ENCODE data around the gene PARP1.
"Not testable (repeated sequence)": the region's sequence is repeated elsewhere in the genome, so short reads cannot be mapped to it uniquely, and the experiment has no call there.

PARP1 gene

DNA sequence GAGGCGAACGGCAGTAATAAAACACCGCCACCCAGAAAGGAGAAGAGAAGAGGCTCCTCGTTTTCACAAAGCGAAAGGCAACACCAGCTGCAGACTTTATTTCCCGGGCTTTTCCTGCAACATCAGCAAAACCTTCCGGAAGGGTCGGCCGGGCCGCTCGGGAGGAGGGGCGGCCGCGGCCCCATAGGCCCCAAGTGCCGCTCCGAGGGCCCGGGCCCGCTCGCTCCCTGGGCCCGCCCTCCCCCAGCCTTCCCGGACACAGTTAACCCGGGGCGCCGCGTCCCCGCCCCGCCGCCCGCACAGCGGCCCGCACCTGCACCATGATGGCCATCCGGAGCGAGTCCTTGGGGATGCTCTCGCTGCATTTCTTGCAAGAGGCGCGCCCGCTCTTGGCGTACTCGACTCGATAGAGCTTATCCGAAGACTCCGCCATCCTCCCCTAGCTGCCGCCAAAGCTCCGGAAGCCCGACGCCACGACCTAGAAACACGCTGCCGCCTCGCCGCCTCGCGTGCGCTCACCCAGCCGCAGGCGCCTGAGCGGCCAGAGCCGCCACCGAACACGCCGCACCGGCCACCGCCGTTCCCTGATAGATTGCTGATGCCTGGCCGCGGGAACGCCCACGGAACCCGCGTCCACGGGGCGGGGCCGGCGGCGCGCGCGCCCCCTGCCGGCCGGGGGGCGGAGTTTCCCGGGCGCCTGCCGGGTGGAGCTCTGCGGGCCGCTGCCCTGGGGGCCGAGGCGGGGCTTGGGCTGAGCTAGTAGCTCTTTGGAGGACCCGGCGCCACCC is at the start of gene PARP1:
Gene PARP1, minus strand, starts transcription at position 597 of the 788 bp plus-strand sequence. Its CDS starts 164 bp downstream, at position 433.
- peak; percentile 40 for DNase-seq (ENCODE audit: low read depth, low spot score)
- peak within 1 kb of the TSS; percentile 49 for H3K27ac ChIP-seq

DNA sequence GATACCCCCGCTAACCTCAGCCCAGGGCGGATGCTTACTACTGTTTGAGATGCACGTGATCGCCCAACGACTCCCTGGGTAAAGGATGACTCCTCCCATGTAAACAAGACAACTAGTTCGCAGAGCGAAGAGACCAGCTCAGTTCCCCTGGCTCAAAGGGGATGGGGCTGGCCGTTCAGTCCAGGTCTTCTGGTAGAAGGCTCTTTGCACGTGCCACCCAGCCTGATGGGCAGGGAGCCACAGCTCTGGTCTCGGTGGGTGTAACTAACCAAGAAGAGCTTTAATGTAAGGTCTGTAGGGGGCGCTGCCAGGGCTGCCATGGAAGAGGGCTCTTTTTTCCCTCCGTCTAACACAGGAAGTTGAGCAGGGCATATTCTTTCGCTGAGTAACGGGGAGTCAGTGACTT is 49.4 kb upstream of the PARP1 start:
- H3K27ac ChIP-seq, result no peak overlapping the region

DNA sequence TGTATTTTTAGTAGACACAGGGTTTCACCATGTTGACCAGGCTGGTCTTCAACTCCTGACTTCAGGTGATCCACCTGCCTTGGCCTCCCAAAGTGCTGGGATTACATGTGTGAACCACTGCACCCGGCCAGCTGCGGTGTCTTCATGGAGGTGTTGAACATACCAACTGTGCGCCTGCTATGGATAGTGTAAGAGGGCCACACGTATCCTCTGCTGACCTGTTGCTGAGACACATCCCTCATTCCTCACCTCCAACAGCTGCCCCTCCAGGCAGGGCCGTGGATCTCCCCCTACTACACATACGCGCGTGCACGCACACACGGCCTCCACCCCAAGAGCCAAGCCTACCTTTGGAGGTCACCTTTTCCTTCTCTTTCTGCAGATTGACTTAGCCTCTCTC is 48.0 kb upstream of the PARP1 start:
- no peak overlapping the region for H3K27ac ChIP-seq
- DNase-seq (ENCODE audit: low read depth, low spot score), result no peak

More for the DNA sequence above, 49.4 kb upstream of the PARP1 start:
- DNase-seq (ENCODE audit: low read depth, low spot score), result no peak

DNA sequence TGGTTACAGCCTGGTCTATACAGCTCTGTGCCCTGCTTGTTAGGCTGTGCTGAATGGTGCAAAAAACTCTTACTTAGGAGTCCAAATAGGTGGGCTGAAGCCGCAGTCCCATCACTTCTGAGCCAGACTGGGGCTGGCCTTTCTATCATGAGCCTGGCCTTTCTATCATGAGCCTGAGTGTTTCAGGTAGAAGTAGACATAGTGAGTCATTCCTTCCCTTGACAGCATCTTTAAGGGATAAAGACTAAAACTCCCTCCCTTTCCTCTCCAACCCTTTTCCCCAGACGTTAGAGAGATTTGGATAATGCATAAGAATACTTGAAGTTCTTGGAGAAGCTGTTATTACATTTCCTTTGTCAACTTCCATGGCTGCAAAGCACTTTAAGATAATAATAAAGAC is 46.5 kb upstream of the PARP1 start:
- DNase-seq (ENCODE audit: low read depth, low spot score), result no peak
- no peak overlapping the region for H3K27ac ChIP-seq

DNA sequence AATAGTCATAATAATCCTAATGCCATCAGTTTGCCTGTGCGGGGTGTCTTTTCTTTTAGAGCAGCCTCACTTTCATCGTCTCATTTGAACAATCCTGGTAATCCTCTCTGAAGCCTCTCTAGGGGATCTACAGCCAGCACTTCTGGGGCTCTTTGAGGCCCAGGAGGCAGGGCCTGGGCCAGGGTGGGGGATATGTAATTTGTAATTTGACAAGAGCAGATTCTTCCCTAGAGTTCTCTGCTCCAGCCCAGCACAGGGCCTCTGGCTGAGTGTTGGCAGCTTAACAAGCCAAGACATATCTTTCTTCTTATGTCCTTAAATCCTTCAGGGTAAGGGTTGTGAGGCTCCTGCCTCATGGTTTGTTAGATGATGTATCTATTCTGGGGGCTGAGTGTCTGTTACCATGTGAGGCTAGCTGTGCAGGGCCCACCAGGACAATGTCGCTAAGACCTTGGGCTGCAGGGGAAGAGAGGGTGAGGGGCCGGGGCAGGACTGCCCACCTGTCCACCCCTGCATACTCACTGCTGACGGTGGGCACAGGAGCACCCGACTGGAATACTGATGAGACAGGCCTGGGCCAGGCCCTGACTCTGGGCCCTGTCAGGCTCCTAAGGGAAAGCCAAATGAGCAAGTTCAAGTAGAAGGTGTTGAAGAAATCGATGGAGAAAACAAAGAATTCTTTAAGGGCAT is 45.3 kb upstream of the PARP1 start:
- no peak for DNase-seq (ENCODE audit: low read depth, low spot score)
- H3K27ac ChIP-seq, result no peak overlapping the region

DNA sequence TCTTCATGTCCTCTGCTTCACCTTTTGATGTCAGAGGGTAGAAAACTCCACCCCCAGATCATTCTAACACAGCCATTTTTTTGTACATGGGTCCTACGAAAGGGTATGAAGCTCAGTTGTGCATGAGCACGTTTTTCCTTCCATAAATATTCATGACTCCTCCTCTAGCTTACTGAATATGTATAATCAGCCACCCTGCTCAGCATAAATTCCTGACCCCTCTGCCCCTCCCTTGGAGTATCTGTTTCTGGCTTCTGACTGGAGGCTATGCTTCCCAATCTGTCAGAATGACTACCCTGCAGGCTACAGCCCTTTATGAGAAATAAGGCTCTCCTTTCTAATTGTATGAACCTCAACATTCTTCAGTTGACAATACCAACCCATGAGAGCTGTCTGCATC is 42.8 kb upstream of the PARP1 start:
- no peak overlapping the region for H3K27ac ChIP-seq
- no peak for DNase-seq (ENCODE audit: low read depth, low spot score)

DNA sequence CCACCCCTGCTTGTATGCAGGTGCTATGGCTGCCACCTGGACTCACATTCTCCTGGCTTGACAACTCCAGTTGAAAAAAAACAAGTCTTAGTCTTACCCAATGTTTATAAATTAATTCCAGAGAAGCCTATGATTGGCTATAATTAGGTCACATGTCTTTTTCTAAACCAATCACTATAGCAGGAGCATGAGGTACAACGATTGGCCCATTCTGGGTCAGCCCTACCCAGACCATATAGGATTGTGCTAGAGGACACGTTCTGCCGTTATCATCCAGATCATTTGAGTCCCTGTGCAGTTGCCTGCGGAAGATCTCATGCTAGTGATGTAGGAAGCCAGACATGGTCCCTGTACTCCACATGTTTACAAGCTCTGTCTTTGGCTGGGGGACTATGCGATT is 41.9 kb upstream of the PARP1 start:
- H3K27ac ChIP-seq, result no peak overlapping the region
- no peak for DNase-seq (ENCODE audit: low read depth, low spot score)

DNA sequence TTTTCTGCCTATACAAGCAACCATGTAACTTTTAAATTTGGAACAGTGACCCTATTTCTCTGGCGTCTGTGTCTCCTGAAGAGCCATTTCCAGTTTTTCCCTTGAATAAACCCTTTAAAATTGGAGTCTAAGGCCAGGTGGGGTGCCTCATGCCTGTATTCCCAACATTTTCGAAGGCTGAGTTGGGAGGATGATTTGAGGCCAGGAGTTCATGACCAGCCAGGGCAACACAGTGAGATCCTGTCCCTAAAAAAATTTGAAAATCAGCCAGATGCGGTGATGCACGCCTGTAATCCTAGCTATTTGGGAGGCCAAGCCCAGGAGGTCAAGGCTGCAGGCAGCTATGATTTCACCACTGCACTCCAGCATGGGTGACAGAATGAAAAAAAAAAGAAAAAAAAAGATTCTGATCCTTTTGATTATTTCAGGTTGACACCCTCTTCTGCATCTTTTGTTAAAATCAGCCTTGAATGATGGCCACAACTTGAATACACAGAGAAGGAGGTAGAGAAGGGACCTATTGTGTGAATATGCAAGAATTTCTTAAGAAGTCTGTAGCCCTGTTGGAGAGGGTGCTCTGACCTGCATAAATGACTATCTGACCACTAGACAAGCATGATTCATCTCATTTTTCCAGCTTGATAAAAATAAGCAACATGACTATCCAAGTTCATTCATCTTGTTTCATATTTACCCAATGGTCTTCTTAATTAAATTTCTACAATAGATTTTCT is 40.2 kb upstream of the PARP1 start:
- DNase-seq (ENCODE audit: low read depth, low spot score), result no peak
- H3K27ac ChIP-seq, result no peak overlapping the region

DNA sequence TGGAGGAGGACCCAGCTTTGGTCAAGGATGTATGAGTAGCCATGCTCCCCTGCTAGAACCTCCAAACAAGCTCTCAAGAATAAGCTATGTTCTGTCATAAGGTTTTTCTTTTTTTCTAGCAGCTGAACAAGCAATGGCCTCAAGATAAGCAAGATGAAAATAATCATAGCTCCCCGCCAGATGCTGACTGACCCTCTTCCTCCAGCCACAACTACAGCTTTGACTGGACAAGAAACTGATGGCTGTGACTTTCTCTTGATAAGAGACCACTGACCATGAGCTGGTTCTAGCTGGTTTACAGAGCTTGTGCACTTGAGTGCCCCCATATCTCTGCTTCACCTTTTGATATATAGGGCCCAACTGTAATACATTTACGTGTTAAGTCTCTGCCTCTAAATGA is 38.2 kb upstream of the PARP1 start:
- no peak overlapping the region for H3K27ac ChIP-seq

DNA sequence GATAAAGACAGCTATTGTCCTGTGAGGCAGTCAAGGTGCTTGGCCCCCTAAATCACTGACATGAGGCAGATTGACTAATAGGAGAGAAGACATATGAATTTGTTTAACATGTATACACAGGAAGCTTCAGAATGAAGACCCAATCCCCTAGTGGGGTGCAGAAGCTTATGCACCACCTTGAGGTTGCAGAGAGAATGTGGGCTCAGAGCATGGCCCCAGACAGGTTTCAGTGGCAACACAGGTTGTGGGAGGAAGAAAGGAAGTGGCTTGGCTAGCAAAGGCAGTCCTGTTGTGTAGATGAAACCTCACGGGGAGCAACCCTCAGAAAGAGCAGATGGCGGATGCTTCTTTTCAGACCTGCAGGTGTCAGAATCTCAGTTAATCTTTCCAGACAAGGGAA is 37.0 kb upstream of the PARP1 start:
- no peak overlapping the region for H3K27ac ChIP-seq
- DNase-seq (ENCODE audit: low read depth, low spot score), result no peak

More for the DNA sequence above, 38.2 kb upstream of the PARP1 start:
- DNase-seq (ENCODE audit: low read depth, low spot score), result no peak

DNA sequence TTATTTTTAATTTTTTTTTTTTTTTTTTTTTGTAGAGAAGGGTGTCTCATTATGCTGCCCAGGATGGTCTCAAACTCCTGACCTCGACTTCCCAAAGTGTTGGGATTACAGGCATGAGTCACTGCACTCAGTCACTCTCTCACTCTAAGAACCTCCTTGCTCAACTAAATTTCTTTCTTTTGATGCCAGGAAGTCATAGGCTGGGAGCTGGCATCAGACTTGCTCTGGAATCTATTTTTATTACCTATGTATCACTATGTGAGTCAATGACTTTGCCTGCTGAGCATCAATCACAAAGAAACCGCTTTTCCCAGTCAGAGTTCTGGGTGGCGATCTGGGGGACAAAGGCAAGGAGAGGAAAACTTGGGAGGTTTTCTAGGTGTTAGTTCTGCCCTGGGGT is 35.5 kb upstream of the PARP1 start:
- no peak overlapping the region for H3K27ac ChIP-seq
- DNase-seq (ENCODE audit: low read depth, low spot score), result peak; percentile 82

DNA sequence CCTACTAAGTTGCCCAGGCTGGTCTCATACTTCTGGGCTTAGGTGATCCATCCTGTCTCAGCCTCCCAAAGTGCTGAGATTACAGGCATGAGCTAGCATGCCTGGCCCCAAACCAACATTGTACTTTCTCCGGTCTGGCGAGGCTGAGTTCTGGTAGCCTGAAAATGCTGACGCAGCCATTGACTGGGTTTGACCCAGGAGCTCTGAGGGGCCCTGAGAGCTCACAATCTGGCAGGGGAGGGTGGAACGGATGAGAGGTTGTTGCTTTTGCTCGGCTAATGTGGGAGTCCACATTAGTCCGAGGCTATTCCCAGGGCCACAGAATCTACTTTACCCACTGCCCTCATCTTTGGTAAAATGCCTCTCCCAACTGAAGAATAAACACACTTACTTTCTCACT is 35.1 kb upstream of the PARP1 start:
- H3K27ac ChIP-seq, result no peak overlapping the region
- no peak for DNase-seq (ENCODE audit: low read depth, low spot score)

DNA sequence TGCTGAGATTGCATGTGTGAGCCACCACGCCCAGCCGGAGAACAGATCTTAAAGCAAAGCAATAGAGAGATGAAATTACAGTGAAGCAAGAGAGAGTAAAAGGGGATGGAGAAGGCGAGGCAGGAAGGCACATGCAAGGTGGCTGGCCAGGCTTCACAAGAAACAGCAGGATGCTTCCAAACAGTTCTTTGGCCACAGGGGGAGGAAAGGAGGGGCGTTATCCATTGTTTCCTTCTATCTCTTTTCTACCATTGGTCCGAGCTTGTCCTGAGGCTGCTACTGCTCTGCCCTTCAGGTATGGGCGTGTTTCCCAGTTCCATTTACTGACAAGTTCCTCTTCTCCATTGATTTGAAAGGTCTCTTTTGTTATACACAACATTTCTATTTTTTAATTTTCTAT is 33.7 kb upstream of the PARP1 start:
- no peak overlapping the region for H3K27ac ChIP-seq
- no peak for DNase-seq (ENCODE audit: low read depth, low spot score)

DNA sequence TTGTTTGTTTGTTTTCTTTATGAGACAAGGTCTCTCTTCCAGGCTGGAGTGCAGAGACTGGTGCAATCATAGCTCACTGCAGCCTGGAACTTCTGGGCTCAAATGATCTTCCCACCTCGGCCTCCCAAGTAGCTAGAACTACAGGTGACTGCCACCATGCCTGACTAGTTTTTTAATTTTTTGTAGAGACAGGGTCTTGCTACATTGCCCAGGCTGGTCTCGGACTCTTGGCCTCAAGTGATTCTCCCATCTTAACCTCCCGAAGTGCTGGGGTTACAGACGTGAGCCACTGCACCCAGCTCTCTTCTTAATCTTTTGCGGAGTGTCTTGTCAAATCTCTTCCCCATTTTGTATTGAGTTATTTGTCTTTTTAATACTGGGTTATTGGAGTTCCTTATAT is 32.6 kb upstream of the PARP1 start:
- no peak overlapping the region for H3K27ac ChIP-seq
- no peak for DNase-seq (ENCODE audit: low read depth, low spot score)

DNA sequence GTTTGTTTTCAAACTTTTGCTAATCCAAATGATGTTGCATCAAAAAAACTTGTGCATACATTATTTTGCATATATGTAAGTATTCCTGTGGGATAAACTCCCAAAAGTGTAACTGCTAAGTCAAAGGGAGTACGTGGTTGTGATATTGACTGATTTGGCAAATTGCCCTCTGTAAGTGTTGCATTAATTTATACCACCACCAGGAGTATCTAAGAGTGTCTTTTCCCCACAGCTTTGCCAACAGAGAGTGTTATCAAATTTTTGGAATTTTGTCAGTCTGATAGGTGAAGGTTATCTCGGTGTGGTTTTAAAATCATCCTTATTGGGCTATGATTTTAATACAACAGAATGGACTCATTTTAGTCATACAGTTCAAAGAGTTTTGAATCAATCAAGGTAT is 30.1 kb upstream of the PARP1 start:
- no peak overlapping the region for H3K27ac ChIP-seq
- DNase-seq (ENCODE audit: low read depth, low spot score), result no peak

DNA sequence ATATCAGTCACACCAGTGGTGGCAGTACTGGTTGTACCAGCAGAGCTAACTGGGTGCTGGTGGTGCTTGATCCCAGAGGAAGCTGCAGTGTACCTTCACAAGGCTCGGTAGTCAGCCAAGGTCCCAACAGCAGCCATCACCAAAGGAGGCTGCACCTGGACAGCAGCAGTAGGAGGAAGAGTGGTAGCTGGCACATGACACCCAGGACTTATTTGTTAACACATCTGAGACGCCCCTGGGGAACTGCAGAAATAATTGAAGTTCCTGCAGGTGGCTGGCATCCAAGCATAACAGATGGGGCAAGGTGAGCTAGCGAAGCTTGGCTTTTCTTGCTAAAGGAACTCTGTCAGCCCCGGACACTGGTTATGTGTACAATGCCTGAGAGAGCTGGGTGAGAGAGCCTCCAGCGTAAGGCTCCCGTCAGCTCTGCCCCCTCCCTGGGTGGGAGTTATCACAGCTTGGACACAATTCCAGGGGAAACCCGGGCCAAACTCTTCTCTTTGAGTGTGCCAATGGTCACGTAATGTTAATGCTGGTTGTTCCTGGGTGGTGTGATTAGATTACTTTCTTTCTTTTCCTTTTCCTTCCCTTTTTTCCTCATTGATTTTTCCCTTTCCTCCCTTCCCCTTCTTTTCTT is 29.1 kb upstream of the PARP1 start:
- DNase-seq (ENCODE audit: low read depth, low spot score), result no peak
- H3K27ac ChIP-seq, result no peak overlapping the region

DNA sequence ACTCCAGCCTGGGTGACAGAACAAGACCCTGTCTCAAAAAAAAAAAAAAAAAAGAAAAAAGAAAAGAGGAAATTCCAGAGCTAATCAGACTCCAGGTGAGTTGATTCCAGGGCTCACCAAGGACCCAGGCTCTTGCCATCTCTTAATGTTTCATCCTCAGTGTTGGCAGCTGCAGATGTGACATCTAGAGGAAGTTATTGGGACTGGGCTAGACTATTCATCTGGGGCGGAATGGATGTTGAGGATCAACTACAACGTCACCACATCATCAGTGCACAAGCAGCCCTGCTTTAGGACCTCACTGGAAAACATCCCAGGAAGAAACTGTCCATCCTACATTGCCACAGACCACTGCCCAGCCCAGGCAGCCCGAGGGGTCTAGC is 28.6 kb upstream of the PARP1 start:
- H3K27ac ChIP-seq, result no peak overlapping the region
- DNase-seq (ENCODE audit: low read depth, low spot score), result no peak

DNA sequence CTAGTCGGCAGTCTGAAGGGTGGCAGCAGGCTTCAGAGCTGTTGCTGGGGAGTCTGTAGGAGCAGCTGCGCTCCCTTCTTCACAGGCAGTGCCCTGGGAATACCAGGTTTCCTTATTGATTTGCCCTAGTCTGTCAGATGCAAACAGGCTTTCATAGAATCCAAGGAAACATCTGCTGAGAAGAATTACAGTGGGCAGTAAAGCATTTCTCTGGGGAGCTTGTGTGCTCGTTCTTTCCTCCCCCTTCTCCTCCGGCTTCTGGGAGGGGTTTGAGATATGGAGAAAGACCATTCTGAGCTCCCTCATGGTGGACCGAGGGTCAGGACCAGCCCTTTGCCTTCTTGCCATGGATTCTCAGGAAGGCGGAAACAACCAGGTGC is 25.4 kb upstream of the PARP1 start:
- DNase-seq (ENCODE audit: low read depth, low spot score), result no peak
- no peak overlapping the region for H3K27ac ChIP-seq

DNA sequence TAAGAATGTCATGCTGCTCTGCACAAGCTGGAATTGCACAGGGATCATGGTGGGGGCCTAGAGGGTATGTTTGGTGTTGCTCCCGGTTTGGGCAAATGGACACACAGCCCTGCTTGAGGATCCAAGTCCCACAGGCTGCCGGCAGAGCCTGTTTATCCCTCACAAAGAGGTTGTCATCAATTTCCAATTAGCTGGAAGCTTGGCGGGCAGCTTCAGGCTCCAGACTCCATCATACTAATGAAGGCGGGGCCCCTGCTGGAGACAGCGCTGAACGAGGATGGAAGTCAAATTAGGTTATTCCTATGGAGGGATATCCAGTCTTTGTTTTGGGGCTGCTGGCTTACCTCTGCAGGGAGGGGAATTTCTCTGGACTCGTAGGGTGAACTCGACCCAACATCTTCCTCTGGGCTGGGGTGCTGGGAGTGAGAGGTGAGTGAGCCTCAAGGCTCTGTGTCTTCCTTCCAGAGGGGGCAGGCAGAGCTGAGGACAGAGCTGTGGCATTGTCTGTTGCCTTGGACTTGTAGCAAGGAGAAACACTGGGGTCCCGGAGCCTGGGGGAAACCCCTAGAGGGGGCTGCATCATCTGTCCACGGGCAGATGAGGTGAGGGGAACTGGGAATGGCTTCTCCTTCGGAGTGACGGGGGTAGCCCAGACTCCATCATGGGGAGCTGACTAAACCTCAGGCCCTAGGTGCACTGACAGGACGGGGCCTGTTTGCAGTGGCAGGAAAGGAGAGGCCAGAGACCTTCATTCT is 24.9 kb upstream of the PARP1 start:
- DNase-seq (ENCODE audit: low read depth, low spot score), result no peak
- no peak overlapping the region for H3K27ac ChIP-seq

DNA sequence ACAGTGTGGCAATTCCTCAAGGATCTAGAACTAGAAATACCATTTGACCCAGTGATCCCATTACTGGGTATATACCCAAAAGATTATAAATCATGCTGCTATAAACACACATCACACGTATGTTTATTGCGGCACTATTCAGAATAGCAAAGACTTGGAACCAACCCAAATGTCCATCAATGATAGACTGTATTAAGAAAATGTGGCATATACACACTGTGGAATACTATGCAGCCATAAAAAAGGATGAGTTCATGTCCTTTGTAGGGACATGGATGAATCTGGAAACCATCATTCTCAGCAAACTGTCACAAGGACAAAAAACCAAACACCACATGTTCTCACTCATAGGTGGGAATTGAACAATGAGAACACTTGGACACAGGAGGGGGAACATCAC is 24.0 kb upstream of the PARP1 start:
- not testable (repeated sequence) for H3K27ac ChIP-seq; DNase-seq (ENCODE audit: low read depth, low spot score)
